DLD1 (cell line): ENCODE measurements around the gene SPEM2.

Experiments
- in situ Hi-C: cut with HindIII; loops from 2 replicates; pipeline ENCODE4 v1.10.0; 2017; ENCODE audit warnings: low sequenced_read_pairs

SPEM2 gene

DNA sequence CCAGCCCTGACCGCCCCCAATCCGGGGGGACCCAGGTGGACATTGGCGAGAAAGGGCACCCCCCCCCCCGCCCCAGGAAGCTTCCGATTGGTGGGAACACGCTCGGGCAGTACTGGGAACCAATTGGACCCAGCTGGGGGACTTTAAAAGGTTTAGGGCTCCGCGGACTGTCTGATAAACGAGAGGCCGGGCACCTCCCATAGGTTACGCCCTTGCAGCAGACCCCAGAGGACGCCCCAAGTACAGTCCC, 21.8 kb upstream of the SPEM2 start:
- in situ Hi-C loops: no loop called here

DNA sequence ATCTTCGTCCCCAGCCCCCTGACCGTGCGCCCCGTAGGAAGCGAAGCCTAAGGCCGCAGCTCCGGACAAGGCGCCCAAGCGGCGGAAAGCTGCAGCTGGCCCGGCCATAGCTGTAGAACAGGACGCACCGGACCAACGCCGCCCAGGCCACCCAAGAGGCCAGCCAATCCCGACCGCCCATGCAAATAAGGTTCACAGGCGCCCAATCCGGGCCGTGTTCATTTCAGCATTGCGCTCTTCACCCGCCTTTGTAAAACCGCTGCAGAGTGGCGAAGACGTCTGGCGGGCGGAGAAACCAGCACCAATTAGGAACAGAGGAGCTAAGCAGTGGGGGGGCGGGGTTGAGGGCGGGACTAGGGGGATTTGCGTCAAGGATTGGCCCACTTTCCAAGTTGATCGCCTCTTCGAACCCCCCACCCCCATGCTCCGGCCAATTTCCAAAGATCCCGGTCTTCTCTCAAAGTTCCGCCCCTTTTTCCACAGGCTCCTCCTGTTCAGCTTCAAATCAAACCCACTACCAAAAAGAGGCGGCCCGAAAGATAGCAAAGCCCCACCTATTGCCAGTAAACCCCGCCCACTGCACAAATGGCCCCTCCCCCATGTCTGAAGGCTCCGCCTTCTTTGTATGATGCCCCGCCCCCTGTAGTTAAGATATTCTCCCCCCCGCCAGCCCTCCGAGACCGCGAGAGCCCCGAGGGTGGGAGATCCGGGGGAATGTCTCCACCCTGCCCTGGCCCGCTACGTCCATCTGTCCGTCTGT, 21.3 kb upstream of the SPEM2 start, which contains the start of gene TMEM256:
Gene TMEM256, minus strand, starts transcription at position 121 of the 760 bp plus-strand sequence. Its CDS starts 13 bp downstream, at position 108.
- in situ Hi-C loops: no loop called here

DNA sequence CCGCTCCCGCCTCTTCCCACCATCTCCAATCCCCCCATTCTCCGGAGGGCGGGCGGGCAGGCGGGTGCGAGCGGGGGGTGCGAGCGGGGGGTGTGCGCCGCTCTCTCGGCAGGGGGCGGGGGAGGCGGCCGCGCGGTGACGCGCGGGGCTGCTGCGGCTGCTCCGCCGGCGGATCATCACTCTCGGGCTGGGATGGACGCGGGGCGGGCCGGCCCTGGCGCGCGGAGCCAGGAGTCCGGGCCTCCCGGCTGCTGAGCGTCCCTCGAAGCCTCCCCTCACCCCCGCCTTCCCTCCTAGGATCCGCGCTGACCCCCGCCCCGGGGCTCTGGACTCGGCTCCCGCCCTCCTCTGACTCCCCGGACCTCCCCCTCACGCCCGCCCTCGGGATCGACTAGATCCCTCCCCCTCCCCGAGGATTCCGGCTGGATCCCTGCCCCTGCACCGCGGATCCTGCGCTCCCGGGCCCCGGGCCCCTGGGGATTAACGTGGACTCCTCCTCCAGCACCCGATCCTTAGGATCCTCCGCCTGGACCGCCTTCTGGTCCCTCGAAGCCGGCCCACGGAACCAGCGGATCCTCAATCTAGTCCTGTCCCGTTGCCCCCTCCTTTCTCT, 20.6 kb upstream of the SPEM2 start:
- in situ Hi-C loops: no loop called here

DNA sequence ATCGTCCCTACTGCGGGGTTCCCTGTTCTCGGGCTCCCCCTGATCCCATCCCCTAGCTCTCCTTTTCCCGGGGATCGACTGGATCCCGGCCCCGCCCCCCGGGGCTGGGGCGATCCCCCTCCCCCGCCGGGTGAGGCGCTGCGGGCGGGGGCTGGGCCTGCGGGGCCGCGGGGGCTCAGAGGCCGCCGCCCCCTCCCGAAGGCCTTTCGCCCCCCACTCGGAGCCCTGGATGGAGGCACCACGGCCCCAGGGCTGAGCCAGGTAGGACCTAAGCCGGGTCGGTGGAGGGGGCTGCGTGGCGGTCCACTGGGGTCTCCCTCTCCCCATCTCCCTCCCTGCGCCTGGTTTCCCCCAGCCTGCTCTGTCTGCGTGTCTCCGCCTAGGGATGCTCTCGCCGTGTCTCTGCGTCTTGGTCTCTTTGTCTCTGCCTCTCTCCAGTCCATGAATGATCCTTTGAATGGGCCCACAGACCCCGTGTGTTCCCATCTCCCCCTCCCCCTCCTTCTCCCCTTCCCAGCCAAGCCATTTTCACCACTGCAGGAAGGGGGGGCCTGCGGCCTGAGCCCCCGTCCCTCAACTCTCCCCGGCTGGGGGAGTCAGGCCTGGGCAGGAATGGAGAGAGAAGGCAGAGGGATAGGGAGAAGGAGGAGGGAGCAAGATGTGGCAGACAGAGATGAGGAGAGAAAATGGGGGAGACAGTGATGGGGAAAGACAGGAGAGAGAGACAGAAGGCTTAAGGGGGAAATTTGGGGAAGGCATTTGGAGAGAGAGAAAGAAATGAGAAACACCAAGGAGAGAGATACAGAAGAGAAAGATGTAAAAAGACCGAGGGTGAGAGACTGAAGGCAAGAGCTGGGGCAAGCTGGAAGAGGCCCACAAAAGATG, 19.8 kb upstream of the SPEM2 start:
- in situ Hi-C loops: no loop called here

DNA sequence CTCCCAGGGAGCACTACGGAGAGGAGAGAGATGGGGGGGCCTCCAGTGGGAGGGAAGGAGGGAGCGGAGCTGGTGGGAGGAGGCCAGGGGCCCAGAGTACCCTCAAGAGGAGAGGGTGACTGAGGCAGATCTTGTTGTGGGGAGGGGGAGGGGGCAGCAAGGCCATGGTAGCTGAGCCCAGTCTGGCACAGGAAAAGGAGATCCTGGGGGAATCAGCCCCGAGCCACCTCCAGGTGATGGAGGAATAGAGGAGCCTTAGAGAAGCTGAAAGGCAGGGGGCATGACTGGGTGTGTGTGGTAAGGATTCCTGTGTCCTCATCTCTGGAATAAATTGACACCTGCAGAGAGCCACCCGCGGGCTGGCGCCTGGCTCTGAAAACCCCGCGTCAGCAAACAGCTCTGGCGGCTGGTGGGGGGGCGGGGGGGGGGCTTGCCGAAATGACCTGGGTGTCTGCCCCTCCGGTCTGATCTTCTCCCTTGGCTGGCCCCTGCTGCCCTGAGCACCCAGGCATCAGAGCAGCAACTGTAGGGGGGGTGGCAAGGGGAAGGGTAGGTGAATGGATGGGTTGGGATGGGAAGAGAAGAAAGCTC, 19.1 kb upstream of the SPEM2 start:
- in situ Hi-C loops: no loop called here

DNA sequence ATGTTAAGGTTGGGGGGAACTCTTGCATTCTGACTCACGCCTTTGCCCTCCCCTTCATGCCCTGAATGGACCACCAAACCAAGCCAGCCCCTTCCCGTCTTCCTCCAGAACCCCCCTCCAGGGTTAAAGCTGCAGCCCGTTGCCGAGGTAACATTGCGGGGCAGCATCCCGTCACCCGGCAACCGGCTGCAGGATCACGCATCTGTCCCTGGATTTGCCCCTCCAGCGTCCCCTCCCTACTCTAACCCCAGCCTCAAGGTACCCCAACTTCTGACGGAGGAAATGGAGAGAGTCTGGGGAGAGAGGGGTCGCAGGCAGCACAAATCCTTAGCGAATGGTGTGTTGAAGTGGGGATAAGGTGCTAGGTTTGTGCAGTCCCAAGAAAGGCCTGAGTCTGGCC, 18.3 kb upstream of the SPEM2 start:
- in situ Hi-C loops: no loop called here

DNA sequence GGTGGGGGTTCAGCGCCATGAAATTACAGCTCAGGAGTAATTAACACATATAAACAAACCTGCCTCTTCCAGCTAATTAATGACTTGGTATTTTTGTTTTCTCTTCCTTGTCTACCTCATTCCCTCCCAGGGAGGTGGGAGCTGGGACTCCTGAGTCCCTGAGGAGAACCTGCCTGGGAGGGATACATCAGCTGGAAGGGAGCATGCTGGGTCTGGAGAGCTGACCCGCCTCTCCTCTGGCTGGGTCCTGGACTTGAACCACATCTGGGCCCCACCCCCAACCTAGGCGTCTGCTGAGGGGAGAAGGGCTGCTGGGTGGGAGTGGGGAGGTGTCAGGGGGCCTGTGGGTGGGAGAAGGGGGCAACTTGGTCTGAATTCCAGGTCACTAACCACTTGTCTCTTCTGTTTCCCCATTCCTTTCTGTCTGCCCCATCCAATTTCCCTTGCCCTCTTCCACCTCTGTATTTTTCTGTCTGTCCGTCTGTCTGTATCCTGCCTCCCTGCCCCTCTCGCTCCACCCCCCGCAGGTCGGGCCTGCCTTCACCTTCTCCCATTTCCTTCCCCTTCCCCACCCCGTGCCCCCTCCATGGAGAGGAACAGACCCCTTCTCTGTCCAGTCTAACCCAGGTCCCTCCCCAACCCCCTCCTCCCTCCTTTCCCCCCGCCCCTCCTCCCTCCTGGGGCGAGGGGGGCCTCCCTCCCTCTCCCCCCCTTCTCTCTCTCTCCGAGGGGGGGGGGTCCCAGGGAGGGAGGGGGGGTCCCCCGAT, 17.7 kb upstream of the SPEM2 start, which contains the start of gene NLGN2:
Gene NLGN2, plus strand, starts transcription at position 361 of the 767 bp plus-strand sequence. CDS start 411 bp downstream, outside the sequence.
- in situ Hi-C loops: no loop called here

DNA sequence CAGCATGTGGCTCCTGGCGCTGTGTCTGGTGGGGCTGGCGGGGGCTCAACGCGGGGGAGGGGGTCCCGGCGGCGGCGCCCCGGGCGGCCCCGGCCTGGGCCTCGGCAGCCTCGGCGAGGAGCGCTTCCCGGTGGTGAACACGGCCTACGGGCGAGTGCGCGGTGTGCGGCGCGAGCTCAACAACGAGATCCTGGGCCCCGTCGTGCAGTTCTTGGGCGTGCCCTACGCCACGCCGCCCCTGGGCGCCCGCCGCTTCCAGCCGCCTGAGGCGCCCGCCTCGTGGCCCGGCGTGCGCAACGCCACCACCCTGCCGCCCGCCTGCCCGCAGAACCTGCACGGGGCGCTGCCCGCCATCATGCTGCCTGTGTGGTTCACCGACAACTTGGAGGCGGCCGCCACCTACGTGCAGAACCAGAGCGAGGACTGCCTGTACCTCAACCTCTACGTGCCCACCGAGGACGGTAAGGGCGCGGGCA, 17.1 kb upstream of the SPEM2 start:
- in situ Hi-C loops: no loop called here

DNA sequence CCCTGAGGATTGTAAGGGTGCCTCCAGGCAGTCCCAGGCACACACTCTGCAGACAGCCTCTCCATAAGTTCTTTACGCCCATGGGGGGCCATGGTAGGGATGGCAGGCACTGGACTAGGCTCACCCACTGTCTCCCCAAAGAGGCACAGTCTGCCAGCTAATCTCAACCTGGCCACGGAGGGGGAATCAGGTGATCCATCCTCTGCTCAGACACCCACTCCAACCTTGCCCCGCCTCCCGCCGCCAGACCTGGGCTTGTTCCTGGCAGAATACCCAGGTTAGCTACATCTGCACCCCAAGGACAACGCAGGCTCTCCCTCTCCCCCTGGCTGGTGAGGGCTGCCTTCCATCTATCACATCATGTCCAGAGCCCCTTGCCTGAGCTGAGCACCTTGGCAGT, 16.6 kb upstream of the SPEM2 start:
- in situ Hi-C loops: no loop called here

DNA sequence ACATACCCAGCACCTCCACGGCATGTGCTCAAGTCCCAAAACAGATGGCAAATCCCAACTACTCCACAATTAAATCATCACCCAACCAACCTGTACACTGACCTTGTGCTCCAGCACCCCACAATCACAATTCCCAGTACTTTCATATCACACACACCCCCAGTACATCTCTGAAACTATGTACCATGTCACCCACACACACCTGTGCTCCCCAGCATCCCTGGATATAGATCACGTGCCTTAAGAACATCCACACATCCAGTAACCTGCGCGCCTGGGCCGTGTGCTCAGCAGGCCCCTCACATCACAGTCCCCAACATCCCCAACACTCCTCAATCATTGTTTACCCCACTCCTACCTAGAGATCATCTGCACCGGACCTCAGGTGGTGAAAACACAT, 15.7 kb upstream of the SPEM2 start:
- in situ Hi-C loops: no loop called here

DNA sequence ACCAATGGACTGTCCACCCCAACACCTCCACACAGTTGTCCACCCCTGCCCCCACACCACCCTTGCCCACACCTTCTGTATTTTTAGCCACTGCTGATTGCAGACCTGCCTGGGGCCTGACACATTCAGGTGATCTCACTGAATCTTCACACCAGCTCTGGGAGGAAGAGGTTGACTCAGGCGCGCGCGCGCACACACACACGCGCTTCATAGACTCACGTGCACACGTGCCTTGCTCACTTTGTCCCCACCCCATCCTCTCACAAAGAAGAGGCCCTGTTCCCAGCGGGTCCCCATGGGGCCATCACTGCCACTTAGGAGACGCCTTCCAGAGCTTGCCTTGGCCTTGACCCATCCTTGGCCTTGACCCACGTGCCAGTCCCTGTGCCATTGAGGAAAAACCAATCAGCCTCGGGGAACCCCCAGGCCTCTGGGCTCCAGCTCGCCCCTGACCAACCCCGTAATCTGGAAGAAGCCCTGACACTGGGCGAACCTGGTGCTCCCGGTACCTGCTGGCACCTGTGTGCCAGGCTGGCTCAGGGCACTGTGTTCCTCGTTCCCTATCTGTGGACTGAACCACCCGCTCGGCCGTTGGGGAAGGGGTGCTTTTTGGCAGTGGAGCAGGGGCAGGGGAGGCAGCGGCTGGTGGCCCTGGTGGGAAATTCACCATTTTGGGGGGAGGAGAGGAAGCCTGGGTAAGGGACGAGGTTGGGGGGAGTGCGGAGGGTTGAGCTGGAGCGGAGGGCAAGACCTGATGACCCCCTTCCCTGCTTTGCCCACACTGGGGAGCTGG, 14.6 kb upstream of the SPEM2 start:
- in situ Hi-C loops: no loop called here

DNA sequence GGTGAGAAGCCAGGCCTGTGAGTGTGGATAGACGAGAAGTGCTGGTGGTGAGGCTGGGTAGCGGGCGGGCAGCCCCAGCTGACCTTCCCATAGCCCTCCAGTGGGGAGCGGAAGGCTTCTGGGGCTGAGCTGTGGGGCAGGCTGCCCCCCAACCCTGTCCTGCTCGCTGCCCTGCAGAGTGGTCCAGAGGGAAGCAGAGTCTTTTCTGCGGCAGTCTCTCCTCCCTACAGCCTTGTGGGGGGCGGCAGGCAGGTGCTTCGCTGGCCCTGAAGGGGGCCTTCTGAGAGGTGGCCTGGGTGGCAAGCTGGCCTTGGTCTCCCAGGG, 14.0 kb upstream of the SPEM2 start:
- in situ Hi-C loops: no loop called here

DNA sequence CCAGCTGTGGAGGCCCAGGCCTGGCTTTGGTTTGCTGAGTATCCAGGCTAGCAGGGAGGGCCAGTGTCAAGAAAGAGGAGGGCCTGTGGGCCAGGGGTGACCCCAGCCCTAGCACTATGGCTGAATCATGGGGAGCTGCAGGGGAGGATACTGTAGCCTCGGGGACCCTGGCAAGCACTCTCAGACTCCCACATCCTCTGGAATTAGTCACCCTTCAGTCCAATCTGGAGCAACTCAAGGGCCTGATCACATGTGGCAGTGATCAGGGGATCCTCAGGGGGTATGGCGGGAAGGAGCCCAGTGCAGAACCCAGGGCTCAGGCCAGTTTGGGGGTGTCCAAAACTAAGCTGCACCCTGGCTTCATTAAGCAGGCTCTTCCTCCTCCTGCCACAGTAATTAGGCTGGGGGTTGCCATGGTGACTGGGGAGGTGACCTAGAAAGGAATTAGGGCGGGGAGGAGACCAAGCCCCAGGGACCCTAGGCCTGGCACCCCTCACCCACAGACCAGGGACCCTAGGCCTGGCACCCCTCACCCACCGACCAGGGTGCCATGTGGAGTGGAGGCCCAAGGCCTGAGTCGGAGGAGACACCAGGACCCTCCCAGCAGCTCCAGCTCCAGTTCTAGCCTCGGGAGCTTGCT, 11.9 kb upstream of the SPEM2 start:
- in situ Hi-C loops: no loop called here

DNA sequence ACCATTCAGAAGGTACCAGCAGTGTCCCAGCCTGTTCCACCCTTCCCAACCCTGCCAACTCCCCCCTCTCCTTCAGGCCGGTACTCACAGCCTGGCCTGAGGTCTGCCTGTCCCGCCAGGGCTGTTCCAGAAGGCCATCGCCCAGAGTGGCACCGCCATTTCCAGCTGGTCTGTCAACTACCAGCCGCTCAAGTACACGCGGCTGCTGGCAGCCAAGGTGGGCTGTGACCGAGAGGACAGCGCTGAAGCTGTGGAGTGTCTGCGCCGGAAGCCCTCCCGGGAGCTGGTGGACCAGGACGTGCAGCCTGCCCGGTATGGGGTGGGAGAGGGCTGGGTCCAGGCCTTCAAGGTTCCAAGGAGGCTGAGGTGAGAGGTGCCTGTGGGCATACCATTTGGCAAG, 10.6 kb upstream of the SPEM2 start:
- in situ Hi-C loops: no loop called here

DNA sequence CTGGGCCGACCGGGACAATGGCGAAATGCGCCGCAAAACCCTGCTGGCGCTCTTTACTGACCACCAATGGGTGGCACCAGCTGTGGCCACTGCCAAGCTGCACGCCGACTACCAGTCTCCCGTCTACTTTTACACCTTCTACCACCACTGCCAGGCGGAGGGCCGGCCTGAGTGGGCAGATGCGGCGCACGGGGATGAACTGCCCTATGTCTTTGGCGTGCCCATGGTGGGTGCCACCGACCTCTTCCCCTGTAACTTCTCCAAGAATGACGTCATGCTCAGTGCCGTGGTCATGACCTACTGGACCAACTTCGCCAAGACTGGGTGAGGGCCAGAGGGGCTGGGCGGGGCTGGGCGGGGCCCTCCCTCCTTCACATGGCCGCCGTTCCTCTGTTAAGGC, 9.6 kb upstream of the SPEM2 start:
- in situ Hi-C loops: no loop called here

DNA sequence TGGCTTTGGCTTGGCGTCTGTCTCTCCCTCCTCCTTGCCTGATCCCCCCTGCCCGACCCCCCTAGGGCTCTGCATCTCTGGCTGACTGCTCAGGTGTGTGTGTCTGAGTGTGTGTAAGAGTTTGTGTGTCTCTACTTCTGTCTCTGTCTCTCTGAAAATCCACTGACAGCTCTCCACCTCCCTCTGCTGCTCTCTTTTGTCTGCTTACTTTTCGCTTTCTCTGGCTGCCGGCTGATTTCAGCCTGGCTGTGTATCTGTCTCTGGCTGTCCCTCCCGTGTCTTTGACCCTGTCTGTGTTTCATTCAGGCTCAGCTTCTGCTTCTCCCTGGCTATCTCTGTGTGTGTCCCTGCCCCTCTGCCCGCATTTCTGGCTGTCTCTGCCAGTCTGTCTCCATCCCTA, 9.1 kb upstream of the SPEM2 start:
- in situ Hi-C loops: no loop called here

DNA sequence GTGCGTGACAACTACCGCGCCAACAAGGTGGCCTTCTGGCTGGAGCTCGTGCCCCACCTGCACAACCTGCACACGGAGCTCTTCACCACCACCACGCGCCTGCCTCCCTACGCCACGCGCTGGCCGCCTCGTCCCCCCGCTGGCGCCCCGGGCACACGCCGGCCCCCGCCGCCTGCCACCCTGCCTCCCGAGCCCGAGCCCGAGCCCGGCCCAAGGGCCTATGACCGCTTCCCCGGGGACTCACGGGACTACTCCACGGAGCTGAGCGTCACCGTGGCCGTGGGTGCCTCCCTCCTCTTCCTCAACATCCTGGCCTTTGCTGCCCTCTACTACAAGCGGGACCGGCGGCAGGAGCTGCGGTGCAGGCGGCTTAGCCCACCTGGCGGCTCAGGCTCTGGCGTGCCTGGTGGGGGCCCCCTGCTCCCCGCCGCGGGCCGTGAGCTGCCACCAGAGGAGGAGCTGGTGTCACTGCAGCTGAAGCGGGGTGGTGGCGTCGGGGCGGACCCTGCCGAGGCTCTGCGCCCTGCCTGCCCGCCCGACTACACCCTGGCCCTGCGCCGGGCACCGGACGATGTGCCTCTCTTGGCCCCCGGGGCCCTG, 8.3 kb upstream of the SPEM2 start:
- in situ Hi-C loops: no loop called here

DNA sequence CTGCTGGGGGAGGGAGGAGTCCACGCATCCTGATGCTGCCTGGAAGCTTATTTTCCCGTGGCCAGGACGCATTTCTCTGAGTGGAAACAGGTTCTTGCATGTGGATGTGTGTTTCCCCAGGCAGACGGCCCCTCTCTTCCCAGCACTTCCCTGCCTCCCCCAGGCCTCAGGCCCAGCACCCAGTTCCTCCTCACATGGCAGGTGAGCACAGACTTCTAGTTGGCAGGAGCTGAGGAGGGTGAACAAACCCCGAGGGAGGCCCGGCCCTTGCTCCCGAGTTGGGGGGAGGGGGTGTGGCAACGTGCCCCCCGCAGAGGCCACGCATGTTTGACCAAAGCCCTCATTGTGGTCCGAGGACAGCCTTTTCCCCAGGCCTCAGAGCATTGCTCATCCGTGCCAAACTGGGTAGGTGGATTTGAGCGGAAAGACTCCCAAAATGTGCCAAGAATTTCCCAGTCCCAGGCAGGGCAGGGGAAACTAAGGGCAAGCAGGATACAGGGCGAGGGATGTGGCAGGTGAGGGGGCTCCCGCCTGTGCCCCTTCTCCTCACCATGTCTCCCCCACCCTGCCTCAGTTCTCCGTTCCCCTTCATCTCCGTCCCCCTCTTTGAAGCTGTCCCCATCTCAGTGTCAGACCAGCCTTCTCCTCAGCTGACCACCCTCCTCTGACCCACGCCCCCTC, 6.8 kb upstream of the SPEM2 start:
- in situ Hi-C loops: no loop called here
